ENCODE results near the gene SLC22A5. TPM values are rescaled to one million over a fixed set of nuclear protein-coding genes. Genes with fewer than 3 reads are reported as not detected.

SLC22A5 gene
- total and polyA plus RNA-seq, 2 donors (not counting 3 experiments of a cell fraction or from before 2014, with no cell fraction given): 3.6 to 9.3 TPM

GRCh38 chr5:132426525-132427138 is 57.1 kb downstream of the SLC22A5 start:
- no peaks in the 10 kb centered on the region for H3K9me1 ChIP-seq (replicated peaks; ENCODE audit: control insufficient read depth, extremely low read depth, insufficient read depth, low read length)
- peak; percentile 80 for DNase-seq (ENCODE audit: low read depth, low spot score)
- TF ChIP-seq EZH2 (IDR thresholded peaks at IDR 0.05; ENCODE audit: borderline replicate concordance, low read depth, low read length, severe bottlenecking): no peak
- TF ChIP-seq, protein P1, sequence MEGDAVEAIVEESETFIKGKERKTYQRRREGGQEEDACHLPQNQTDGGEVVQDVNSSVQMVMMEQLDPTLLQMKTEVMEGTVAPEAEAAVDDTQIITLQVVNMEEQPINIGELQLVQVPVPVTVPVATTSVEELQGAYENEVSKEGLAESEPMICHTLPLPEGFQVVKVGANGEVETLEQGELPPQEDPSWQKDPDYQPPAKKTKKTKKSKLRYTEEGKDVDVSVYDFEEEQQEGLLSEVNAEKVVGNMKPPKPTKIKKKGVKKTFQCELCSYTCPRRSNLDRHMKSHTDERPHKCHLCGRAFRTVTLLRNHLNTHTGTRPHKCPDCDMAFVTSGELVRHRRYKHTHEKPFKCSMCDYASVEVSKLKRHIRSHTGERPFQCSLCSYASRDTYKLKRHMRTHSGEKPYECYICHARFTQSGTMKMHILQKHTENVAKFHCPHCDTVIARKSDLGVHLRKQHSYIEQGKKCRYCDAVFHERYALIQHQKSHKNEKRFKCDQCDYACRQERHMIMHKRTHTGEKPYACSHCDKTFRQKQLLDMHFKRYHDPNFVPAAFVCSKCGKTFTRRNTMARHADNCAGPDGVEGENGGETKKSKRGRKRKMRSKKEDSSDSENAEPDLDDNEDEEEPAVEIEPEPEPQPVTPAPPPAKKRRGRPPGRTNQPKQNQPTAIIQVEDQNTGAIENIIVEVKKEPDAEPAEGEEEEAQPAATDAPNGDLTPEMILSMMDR (IDR thresholded peaks at IDR 0.05; ENCODE audit: extremely low read depth in 1 of 2, insufficient read depth in 1 of 2, low read depth in 1 of 2, low read length in 2 of 2): peak; percentile 53 to 54
- no peak for TF ChIP-seq GATA2 (IDR thresholded peaks at IDR 0.05; ENCODE audit: insufficient read depth, insufficient read length, low read depth, low read length)
- no peak for TF ChIP-seq POLR2A (IDR thresholded peaks at IDR 0.05; ENCODE audit: low read depth, low read length)
- TF ChIP-seq FOS (IDR thresholded peaks at IDR 0.05; ENCODE audit: borderline replicate concordance, insufficient read depth, low read length): peak; percentile 89
- TF ChIP-seq POLR2AphosphoS5 (IDR thresholded peaks at IDR 0.05; ENCODE audit: insufficient read depth, low read depth, low read length): peak; percentile 89
- TF ChIP-seq MAX (IDR thresholded peaks at IDR 0.05; ENCODE audit: insufficient read depth, insufficient read length): no peak
- peak; percentile 9 for TF ChIP-seq MYC (IDR thresholded peaks at IDR 0.05; ENCODE audit: low read depth, low read length)
- peak; percentile 61 for TF ChIP-seq JUN (IDR thresholded peaks at IDR 0.05; ENCODE audit: borderline replicate concordance, insufficient read depth, insufficient read length, low read depth)
- H3K27me3 ChIP-seq (ENCODE audit: control insufficient read depth in 2 of 2, insufficient read depth in 2 of 2, low read length in 2 of 2): no peaks in the 10 kb centered on the region
- peak overlapping the region; percentile 62 for H3K27ac ChIP-seq (ENCODE audit: insufficient read depth, low read depth, low read length)
- no peaks in the 10 kb centered on the region for H3K79me2 ChIP-seq (ENCODE audit: control insufficient read depth, insufficient read depth, low read length)
- FAIRE-seq: peak; percentile 90
- H3K36me3 ChIP-seq (ENCODE audit: control insufficient read depth in 2 of 2, extremely low read depth in 1 of 2, insufficient read depth in 2 of 2, low read length in 2 of 2): no peaks in the 10 kb centered on the region
- no TSS peak for BruUV-seq (replicated peaks)
- POLR2A ChIA-PET: interaction anchor here (1.4 to 1.8 kb wide), 2 partner anchors 64 to 70 kb away, joined by 3 to 5 read pairs; partner anchors contain the start of gene IRF1
- dilution Hi-C loops (cut with MboI; ENCODE audit: extremely low pct_ligation_motif_present, low sequenced_read_pairs): no loop called here
- no peak overlapping the region for H2AFZ ChIP-seq (ENCODE audit: low read depth, low read length)
- no peaks in the 10 kb centered on the region for H3K9me3 ChIP-seq (replicated peaks; ENCODE audit: control insufficient read depth, insufficient read depth, low read length)
- CTCF ChIA-PET: interaction anchor here (0.9 to 4.8 kb wide), 18 partner anchors 8 to 76 kb away, joined by 3 to 32 read pairs (median 6); partner anchors contain the start of gene IRF1
- no peak overlapping the region for H3K4me3 ChIP-seq (replicated peaks in 1 of 3; ENCODE audit: insufficient read depth in 1 of 3, low read depth in 1 of 3, low read length in 3 of 3)
- intact Hi-C loops (cut with micrococcal nuclease): loop anchor here (1.0 to 2.0 kb wide), 3 partner anchors 40 to 71 kb away; partner anchors contain the start of gene IRF1
- H3K4me2 ChIP-seq (ENCODE audit: insufficient read depth, low read length): no peak overlapping the region
- H3K4me1 ChIP-seq (ENCODE audit: control insufficient read depth, extremely low read depth, insufficient read depth, low read length): peaks cover 31% of the 10 kb centered on the region
- H3K9ac ChIP-seq (replicated peaks; ENCODE audit: extremely low read depth, insufficient read depth, low read length): no peak overlapping the region
- H4K20me1 ChIP-seq (replicated peaks; ENCODE audit: control insufficient read depth, extremely low read depth, insufficient read depth, low read length): no peaks in the 10 kb centered on the region
